Activated CD4-positive, alpha-beta T cell treated with anti-CD3 and anti-CD28 coated beads, Interleukin-2, amount 50 U/mL, for 24 hours (primary cell): ENCODE data around the gene MPP7.
"Not testable (repeated sequence)": the region's sequence is repeated elsewhere in the genome, so short reads cannot be mapped to it uniquely, and the experiment has no call there.

Experiments
- DNase-seq, 2 donors: peaks; one replicate each; pipeline ENCODE4 v3.0.0-alpha.2; 2020; ENCODE audit warnings: low read depth in 1 of 2, low spot score in 1 of 2

Gene MPP7

GRCh38 chr10:28302638-28303488 lies at the start of gene MPP7:
Gene MPP7, minus strand, starts transcription at chr10:28303064. Its CDS starts 64,460 bp downstream, at chr10:28238604.
- DNase-seq = peak; percentile 90 to 94

GRCh38 chr10:28349892-28350291 lies 47.0 kb upstream of the MPP7 start:
- no peak for DNase-seq

GRCh38 chr10:28343987-28344895 lies 41.4 kb upstream of the MPP7 start:
- no peak for DNase-seq

GRCh38 chr10:28343252-28343651 lies 40.4 kb upstream of the MPP7 start:
- DNase-seq = no peak

GRCh38 chr10:28341679-28342078 lies 38.8 kb upstream of the MPP7 start:
- not testable (repeated sequence) for DNase-seq

GRCh38 chr10:28332726-28333125 lies 29.9 kb upstream of the MPP7 start:
- no peak for DNase-seq

- DNase-seq = no peak
These were observed 29.0 kb upstream of the MPP7 start for GRCh38 chr10:28331841-28332240.

- no peak for DNase-seq
These were observed 28.2 kb upstream of the MPP7 start for GRCh38 chr10:28331066-28331465.

GRCh38 chr10:28328346-28328745 lies 25.5 kb upstream of the MPP7 start:
- no peak for DNase-seq

GRCh38 chr10:28327491-28327880 lies 24.6 kb upstream of the MPP7 start:
- no peak for DNase-seq

GRCh38 chr10:28326516-28327490 lies 23.9 kb upstream of the MPP7 start:
- DNase-seq = no peak

- DNase-seq = no peak
These were observed 17.9 kb upstream of the MPP7 start for GRCh38 chr10:28320799-28321198.

- no peak for DNase-seq
These were observed 17.2 kb upstream of the MPP7 start for GRCh38 chr10:28320090-28320489.

GRCh38 chr10:28319061-28319460 lies 16.2 kb upstream of the MPP7 start:
- not testable (repeated sequence) for DNase-seq

- no peak for DNase-seq
These were observed 15.8 kb upstream of the MPP7 start for GRCh38 chr10:28318626-28319025.

- no peak for DNase-seq
These were observed 14.9 kb upstream of the MPP7 start for GRCh38 chr10:28317760-28318159.

- DNase-seq = no peak
These were observed 13.8 kb upstream of the MPP7 start for GRCh38 chr10:28316696-28317095.

GRCh38 chr10:28315140-28315539 lies 12.3 kb upstream of the MPP7 start:
- no peak for DNase-seq

GRCh38 chr10:28314211-28314610 lies 11.3 kb upstream of the MPP7 start:
- DNase-seq = no peak

GRCh38 chr10:28312572-28312971 lies 9.7 kb upstream of the MPP7 start:
- no peak for DNase-seq

- no peak for DNase-seq
These were observed 8.2 kb upstream of the MPP7 start for GRCh38 chr10:28311104-28311503.
